Fibroblast of villous mesenchyme (primary cell): ENCODE data around the gene DPYSL4. TPM values are rescaled to one million over a fixed set of nuclear protein-coding genes. Genes with fewer than 3 reads are reported as not detected.

Experiments
- DNase-seq: peaks from one replicate; pipeline ENCODE4 v3.0.0-alpha.2; 2010; ENCODE audit warnings: low read depth
- H3K4me3 ChIP-seq: 2 replicates; pipeline ENCODE4 v1.5.1; 2011; ENCODE audit warnings: low read depth, mild to moderate bottlenecking, low read length
- CTCF ChIP-seq: IDR thresholded peaks from 2 replicates; pipeline ENCODE4 v1.5.1; 2012; ENCODE audit warnings: low read depth, mild to moderate bottlenecking, low read length; ENCODE audit not compliant: insufficient read depth
- total RNA-seq: library from RNA; depleted of rRNA; stranded (reverse); fragments of >200 nt; gene quantifications from 2 replicates; pipeline ENCODE4 v1.2.3, GENCODE V29; 2012

Gene DPYSL4
- total RNA-seq, 1 donor, result 0.86 TPM

- H3K4me3 ChIP-seq, result no peak overlapping the region
- DNase-seq, result no peak
- no peak for TF ChIP-seq CTCF
Observed at GRCh38 chr10:132166216-132166950, 20.4 kb upstream of the DPYSL4 start.

- TF ChIP-seq CTCF, result no peak
- DNase-seq, result no peak
- H3K4me3 ChIP-seq, result no peak overlapping the region
Observed at GRCh38 chr10:132167041-132167674, 19.6 kb upstream of the DPYSL4 start.

DNA sequence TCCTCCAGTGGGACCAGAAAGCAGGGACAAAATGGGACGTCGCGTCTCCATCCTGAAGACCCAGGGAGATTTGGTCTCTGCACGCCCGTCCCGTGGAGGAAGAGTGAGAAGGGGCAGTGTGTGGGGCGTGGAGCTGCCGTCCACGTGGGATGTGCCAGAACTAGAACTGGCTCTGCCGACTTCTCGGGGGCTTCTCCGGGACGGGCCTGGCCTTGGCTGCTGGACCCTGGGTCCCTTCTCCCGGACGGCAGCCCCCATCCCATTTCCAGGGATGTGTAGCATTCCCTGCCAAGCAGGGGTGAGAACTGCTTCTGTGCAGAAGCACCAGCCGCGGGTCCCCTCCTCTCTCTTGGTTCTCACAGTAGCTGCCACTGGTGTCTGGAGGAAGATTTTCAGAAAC lies 18.8 kb upstream of the DPYSL4 start:
- DNase-seq, result no peak
- no peak overlapping the region for H3K4me3 ChIP-seq
- no peak for TF ChIP-seq CTCF

DNA sequence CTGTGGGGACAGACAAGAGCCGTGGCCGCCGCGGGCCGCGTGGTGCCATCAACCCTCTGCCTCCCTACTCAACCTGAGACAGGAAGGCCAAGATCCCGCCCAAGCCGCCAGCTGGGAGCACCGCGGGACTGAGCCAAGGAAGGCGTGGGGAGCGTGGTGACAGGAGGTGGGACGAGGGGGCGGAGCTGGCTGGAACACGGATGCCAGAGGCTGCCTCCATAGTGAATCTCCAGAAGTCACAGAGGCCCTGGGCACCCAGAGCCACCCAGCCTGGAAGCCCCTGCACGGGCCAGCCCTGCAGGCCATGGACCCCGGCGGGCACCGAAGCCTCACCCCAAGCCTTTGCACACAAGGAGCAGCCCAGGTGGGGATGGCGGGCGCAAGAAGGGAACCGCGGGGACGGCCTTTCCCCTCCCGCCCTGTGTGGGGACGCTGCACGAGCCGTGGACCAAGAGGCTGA lies 18.1 kb upstream of the DPYSL4 start:
- DNase-seq, result no peak
- TF ChIP-seq CTCF, result no peak
- H3K4me3 ChIP-seq, result no peak overlapping the region

DNA sequence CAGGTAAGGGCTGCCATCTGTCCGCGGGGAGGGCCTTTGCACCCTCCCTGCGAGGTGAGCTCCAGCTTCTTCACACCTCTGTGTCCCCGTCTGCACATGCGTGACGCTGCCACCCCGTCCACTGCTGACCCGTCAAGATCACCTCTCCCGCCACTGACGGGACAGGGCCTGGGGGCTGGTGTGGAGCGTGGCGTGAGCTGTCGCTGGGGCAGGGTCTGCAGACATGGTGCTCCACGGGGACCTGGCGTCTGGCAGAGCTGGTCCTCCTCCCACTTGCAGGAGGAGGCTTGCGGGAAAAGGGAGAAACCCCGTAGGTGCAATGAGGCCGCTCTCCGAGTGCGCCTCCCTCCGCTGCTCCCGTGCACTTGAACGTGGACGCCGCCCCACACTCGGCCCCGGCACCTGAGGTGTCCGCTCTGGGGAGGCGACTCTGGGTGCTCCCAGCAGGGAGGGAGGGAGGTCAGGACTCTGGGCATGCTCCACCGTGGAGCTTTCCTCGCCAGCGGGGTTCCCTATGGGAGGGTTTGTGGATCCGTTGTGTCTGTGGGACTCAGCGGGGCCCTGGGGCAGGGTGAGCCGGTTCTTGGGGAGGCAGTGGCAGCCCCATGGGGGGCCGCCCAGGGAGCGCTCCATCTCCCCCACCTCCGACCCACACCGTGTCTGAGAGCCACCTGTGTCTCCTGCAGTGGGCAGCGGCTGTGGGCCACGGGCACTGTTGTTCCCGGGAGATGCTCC lies 17.6 kb upstream of the DPYSL4 start:
- no peak overlapping the region for H3K4me3 ChIP-seq
- DNase-seq, result no peak
- TF ChIP-seq CTCF, result no peak

DNA sequence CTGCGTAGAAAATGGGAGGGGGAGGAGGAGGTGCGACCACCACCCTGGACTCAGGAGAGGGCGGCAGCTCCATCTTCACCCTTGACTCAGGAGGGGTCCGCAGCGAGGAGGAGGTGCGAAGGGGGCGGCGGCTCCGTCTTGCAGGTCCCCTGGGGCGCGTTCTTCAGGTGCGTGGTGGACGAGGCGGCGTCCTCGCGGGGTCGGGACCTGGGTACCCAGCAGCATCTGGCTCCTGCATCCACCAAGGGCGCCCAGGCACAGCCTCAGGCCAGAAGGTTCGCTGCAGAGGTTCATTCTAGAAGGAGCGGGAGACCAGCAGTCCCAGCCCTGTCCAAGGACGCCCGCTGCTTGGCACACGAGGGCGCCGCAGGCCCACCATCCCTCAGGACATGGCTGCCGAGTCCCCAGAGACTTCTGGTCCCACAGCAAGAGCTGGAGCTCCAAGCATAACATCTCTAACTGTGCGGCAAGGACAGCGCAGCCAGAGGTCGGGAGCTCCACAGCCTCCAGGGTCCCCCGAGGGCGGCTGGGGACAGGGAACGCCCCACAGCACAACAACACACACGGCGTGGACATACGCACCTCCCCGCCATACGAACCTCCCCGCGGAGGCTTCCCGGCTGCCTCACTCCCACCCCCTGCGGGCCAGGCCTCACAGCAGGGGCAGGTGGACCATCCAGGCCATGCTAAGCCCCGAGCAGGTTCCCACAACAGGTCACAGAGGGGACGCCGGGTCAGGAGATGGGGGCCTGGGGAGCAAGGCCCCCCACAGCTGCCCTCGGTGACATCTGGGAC lies 16.8 kb upstream of the DPYSL4 start:
- DNase-seq, result no peak
- no peak overlapping the region for H3K4me3 ChIP-seq
- TF ChIP-seq CTCF, result no peak
